Activated CD8-positive, alpha-beta T cell treated with anti-CD3 and anti-CD28 coated beads, Interleukin-2, amount 10 ng/mL, durations not matched to agents 7 days and 5 days (primary cell): ENCODE data around the gene COL6A3. TPM values are rescaled to one million over a fixed set of nuclear protein-coding genes. Genes with fewer than 3 reads are reported as not detected.
A peak's percentile ranks its signal among the peaks of the same experiment; 100 is the strongest.

Experiments
- ATAC-seq: fragments of 150-1000 bp; cut with Tn5 transposase; one replicate; pipeline ENCODE4 v1.10.0; 2021; ENCODE audit warnings: moderate library complexity
- CTCF ChIA-PET: fragments of 350-600 bp; sonication (Branson Sonifier 250); formaldehyde crosslinking; loops from one replicate; lab custom pipeline; 2021; ENCODE audit warnings: antibody characterized with exemption; lab: Charles Lee
- POLR2A ChIA-PET: fragments of 350-600 bp; sonication (Branson Sonifier 250); formaldehyde crosslinking; loops from one replicate; lab custom pipeline; 2021; ENCODE audit warnings: antibody characterized with exemption; lab: Charles Lee
- DNase-seq: peaks from one replicate; pipeline ENCODE4 v3.0.0-alpha.2; 2020
- H3K27ac Mint-ChIP-seq: one replicate; pipeline ENCODE4 v1.8.0; 2021; ENCODE audit warnings: mild to moderate bottlenecking, mixed read lengths
- H3K27me3 Mint-ChIP-seq: one replicate; pipeline ENCODE4 v1.8.0; 2021; ENCODE audit warnings: low read depth, mixed read lengths
- H3K36me3 Mint-ChIP-seq: one replicate; pipeline ENCODE4 v1.8.0; 2021; ENCODE audit warnings: low read depth, mixed read lengths
- H3K4me1 Mint-ChIP-seq: one replicate; pipeline ENCODE4 v1.8.0; 2021; ENCODE audit warnings: low read depth, mixed read lengths
- H3K4me3 Mint-ChIP-seq: one replicate; pipeline ENCODE4 v1.8.0; 2021; ENCODE audit warnings: mild to moderate bottlenecking, mixed read lengths
- H3K9me3 Mint-ChIP-seq: one replicate; pipeline ENCODE4 v1.8.0; 2022; ENCODE audit warnings: mixed read lengths; ENCODE audit not compliant: insufficient read depth
- total RNA-seq, 2 experiments: library from RNA; stranded (reverse); gene quantifications; one replicate each; pipeline ENCODE4 v1.2.3, GENCODE V29; 2021

COL6A3 gene
- total RNA-seq, 2 experiments from 2014 or later: 0.03 to 0.10 TPM

DNA sequence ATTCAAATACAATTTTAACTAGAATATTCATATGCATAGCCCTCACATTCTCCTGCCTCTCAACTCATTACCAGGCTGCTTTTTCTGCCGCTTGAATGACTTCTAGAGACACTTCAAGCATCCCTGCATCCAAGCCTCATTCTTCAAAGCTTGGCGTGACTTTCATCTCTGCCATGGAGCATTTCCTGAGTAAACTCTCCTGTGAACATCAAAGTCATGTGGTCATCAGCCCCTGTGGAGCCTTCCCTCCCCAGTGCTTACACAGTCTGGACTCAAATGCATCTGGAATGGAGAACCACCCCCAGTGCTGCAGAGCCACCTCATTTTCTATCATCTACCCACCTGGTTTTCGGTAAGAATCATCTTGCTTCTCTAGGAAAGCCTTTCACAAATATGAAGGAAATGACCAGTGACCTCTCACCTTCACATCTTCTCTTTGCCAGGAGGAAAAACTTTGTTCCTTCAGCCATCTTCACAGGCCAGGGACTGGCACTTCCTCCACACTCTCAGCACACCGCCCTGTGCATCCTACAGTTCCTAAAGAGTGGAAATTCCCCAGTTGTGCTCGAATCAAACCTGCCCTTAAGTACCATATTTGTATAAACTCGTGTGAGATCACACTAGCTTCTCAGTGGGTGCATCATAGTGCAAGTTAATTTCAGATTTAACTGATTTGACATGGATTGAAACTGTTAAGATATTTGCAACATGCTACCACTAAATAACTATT lies 116.4 kb downstream of the COL6A3 start:
- Mint-ChIP-seq H3K27ac (no peak overlapping the region), H3K27me3 (peaks cover 26% of the 10 kb centered on the region), H3K9me3 (no peaks in the 10 kb centered on the region), H3K4me1 (no peaks in the 10 kb centered on the region), H3K4me3 (no peak overlapping the region), H3K36me3 (no peaks in the 10 kb centered on the region)
- DNase-seq: no peak
- ChIA-PET POLR2A (no interaction called here), CTCF (no interaction called here)
- no peak for ATAC-seq

- ChIA-PET CTCF (no interaction called here), POLR2A (no interaction called here)
- Mint-ChIP-seq H3K27me3 (peaks cover 28% of the 10 kb centered on the region), H3K4me3 (no peak overlapping the region), H3K27ac (no peak overlapping the region), H3K36me3 (no peaks in the 10 kb centered on the region), H3K4me1 (no peaks in the 10 kb centered on the region), H3K9me3 (no peaks in the 10 kb centered on the region)
- ATAC-seq (no peak), DNase-seq (no peak)
These were observed 117.2 kb downstream of the COL6A3 start for GRCh38 chr2:237296756-237297155.

- H3K27ac Mint-ChIP-seq: no peak overlapping the region
- no peak overlapping the region for H3K4me3 Mint-ChIP-seq
- H3K9me3 Mint-ChIP-seq: no peaks in the 10 kb centered on the region
- H3K4me1 Mint-ChIP-seq: peaks cover 5% of the 10 kb centered on the region
- ChIA-PET CTCF (no interaction called here), POLR2A (interaction anchor here (0.7 kb wide), 1 partner anchor 511 kb away, joined by 5 read pairs; no protein-coding TSS in a partner anchor)
- H3K27me3 Mint-ChIP-seq: peaks cover 32% of the 10 kb centered on the region
- no peaks in the 10 kb centered on the region for H3K36me3 Mint-ChIP-seq
- no peak for DNase-seq
- no peak for ATAC-seq
These were observed 118.0 kb downstream of the COL6A3 start for GRCh38 chr2:237295889-237296480.

GRCh38 chr2:237294460-237294859 lies 119.5 kb downstream of the COL6A3 start:
- ChIA-PET CTCF (no interaction called here), POLR2A (no interaction called here)
- no peak overlapping the region for H3K27ac Mint-ChIP-seq
- no peak overlapping the region for H3K4me3 Mint-ChIP-seq
- no peaks in the 10 kb centered on the region for H3K36me3 Mint-ChIP-seq
- ATAC-seq (no peak), DNase-seq (no peak)
- no peaks in the 10 kb centered on the region for H3K9me3 Mint-ChIP-seq
- peaks cover 37% of the 10 kb centered on the region for H3K27me3 Mint-ChIP-seq
- H3K4me1 Mint-ChIP-seq: peaks cover 5% of the 10 kb centered on the region

DNA sequence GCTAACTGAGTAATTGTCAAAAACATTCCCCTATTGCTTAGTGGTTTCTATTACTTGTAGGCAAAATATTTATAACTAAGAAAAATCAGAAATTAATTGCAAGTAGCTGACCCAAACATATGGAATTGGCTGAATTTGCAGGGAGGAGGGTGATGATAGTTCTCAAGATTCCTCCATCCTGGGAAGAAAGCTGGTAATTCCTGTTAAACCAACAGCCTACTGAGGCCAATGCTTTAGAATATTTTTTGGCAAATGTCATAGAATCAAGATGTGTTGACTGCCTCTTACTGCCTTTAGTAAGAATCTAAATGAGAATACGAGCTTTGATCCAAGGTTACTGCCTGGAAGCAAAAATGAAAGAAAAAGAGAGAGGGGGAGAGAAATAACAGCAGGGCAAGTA lies 120.0 kb downstream of the COL6A3 start:
- ChIA-PET POLR2A (no interaction called here), CTCF (no interaction called here)
- no peak overlapping the region for H3K4me3 Mint-ChIP-seq
- no peaks in the 10 kb centered on the region for H3K9me3 Mint-ChIP-seq
- no peak for DNase-seq
- no peak for ATAC-seq
- peaks cover 40% of the 10 kb centered on the region for H3K27me3 Mint-ChIP-seq
- no peaks in the 10 kb centered on the region for H3K36me3 Mint-ChIP-seq
- H3K27ac Mint-ChIP-seq: no peak overlapping the region
- H3K4me1 Mint-ChIP-seq: peaks cover 5% of the 10 kb centered on the region

- Mint-ChIP-seq H3K9me3 (no peaks in the 10 kb centered on the region), H3K36me3 (no peaks in the 10 kb centered on the region), H3K27me3 (peaks cover 46% of the 10 kb centered on the region), H3K27ac (no peak overlapping the region), H3K4me1 (peaks cover 5% of the 10 kb centered on the region), H3K4me3 (no peak overlapping the region)
- peak; percentile 27 for ATAC-seq
- ChIA-PET POLR2A (interaction anchor here (0.7 kb wide), 1 partner anchor 702 kb away, joined by 3 read pairs; no protein-coding TSS in a partner anchor), CTCF (no interaction called here)
- DNase-seq: no peak
These were observed 122.7 kb downstream of the COL6A3 start for GRCh38 chr2:237291138-237291792.

DNA sequence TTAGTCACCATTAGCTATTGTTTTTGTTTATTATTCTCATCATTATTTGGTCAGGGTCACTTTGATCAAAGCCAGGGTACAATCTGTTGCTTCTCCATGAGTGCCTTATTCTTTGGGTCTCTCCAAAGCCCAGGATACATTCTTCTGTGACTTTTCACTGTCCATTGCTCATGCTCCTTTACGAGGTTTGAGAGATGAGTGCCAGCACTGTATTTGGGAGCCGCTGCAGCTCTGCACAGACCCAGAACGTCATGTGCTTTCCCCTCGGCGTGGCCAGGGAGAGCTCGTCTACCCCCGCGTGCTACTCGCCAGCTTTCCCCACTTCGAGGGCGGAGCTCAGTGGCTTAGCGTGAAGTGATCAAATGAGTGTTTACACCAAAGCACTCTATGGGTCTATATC lies 123.7 kb downstream of the COL6A3 start:
- Mint-ChIP-seq H3K27me3 (peaks cover 43% of the 10 kb centered on the region), H3K4me3 (no peak overlapping the region), H3K36me3 (no peaks in the 10 kb centered on the region), H3K9me3 (no peaks in the 10 kb centered on the region), H3K4me1 (peaks cover 5% of the 10 kb centered on the region), H3K27ac (no peak overlapping the region)
- DNase-seq (no peak), ATAC-seq (no peak)
- CTCF ChIA-PET: no interaction called here
- POLR2A ChIA-PET: interaction anchor here (0.7 kb wide), 1 partner anchor 701 kb away, joined by 3 read pairs; no protein-coding TSS in a partner anchor

DNA sequence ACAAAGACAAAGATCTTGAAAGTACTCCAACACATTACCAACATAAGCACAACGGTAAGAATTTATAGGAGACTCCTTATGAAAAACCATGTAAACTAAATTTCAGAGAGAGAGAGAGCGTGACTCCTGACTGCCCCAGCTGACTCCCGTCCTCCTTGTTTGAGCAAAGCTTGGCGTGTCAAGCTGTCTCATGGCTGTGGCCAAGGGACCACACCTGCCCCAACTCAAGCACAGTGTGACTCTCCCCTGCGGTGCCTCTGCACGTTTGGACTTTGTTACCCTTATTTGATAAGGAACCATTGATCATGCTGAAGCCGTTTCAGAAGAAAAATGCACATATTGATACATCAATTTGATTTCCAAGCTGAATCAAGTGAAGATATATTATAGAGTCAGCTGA lies 124.8 kb downstream of the COL6A3 start:
- Mint-ChIP-seq H3K4me3 (no peak overlapping the region), H3K27me3 (peaks cover 40% of the 10 kb centered on the region), H3K36me3 (no peaks in the 10 kb centered on the region), H3K27ac (no peak overlapping the region), H3K9me3 (no peaks in the 10 kb centered on the region), H3K4me1 (peaks cover 5% of the 10 kb centered on the region)
- ChIA-PET POLR2A (no interaction called here), CTCF (no interaction called here)
- ATAC-seq (no peak), DNase-seq (no peak)

GRCh38 chr2:237287872-237288271 lies 126.1 kb downstream of the COL6A3 start:
- ChIA-PET POLR2A (no interaction called here), CTCF (no interaction called here)
- Mint-ChIP-seq H3K4me3 (no peak overlapping the region), H3K27ac (no peak overlapping the region), H3K27me3 (peaks cover 34% of the 10 kb centered on the region), H3K4me1 (peaks cover 5% of the 10 kb centered on the region), H3K36me3 (no peaks in the 10 kb centered on the region), H3K9me3 (no peaks in the 10 kb centered on the region)
- DNase-seq (no peak), ATAC-seq (no peak)

DNA sequence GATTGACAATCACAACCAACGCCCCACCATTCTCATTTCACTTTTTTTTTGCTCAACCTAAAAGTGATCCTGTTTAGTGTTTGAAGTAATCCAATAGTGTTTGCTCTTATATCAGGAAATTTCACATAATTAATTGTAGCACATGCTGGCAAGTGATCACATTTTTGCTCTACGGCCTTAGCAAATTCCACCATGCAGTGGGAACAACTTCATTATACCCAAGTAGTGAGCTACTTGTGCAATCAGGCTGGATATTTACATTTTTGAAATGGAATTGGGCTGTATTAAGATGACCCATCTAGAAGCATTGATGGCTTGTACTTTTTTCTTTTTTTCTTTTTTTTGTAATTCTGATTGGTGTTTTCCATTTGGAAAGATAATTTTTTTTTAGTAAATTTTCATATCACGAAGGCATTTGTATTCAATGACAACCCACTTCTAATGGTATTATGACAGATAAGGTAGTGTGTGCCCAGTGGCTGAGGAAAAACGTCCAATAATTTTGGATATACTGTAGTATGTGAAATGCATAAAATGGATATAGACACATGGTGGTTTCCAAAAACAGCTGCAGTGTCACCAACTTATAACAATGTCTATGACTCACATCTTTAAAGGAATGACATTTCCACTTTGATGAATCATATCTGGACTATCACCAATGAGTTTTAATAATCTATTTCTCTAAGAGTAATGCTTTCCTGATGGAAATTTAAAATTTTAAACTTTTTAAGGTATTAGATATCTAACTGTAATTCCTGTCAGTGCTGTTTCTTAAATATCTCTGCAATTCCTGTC lies 130.6 kb downstream of the COL6A3 start:
- Mint-ChIP-seq H3K27ac (no peak overlapping the region), H3K9me3 (no peaks in the 10 kb centered on the region), H3K4me1 (no peaks in the 10 kb centered on the region), H3K27me3 (peaks cover 11% of the 10 kb centered on the region), H3K36me3 (no peaks in the 10 kb centered on the region), H3K4me3 (no peak overlapping the region)
- ATAC-seq (no peak), DNase-seq (no peak)
- ChIA-PET POLR2A (interaction anchor here (0.7 kb wide), 1 partner anchor 1341 kb away, joined by 3 read pairs; no protein-coding TSS in a partner anchor), CTCF (no interaction called here)

- POLR2A ChIA-PET: interaction anchor here (0.7 kb wide), 1 partner anchor 1341 kb away, joined by 3 read pairs; no protein-coding TSS in a partner anchor
- H3K9me3 Mint-ChIP-seq: no peaks in the 10 kb centered on the region
These were observed 131.3 kb downstream of the COL6A3 start for GRCh38 chr2:237282568-237283128.

More at GRCh38 chr2:237282568-237283128, 131.3 kb downstream of the COL6A3 start:
- no peak for DNase-seq
- no peak overlapping the region for H3K27ac Mint-ChIP-seq
- H3K4me1 Mint-ChIP-seq: no peaks in the 10 kb centered on the region
- no peak overlapping the region for H3K4me3 Mint-ChIP-seq
- no peak for ATAC-seq
- no peaks in the 10 kb centered on the region for H3K36me3 Mint-ChIP-seq
- CTCF ChIA-PET: no interaction called here
- peaks cover 6% of the 10 kb centered on the region for H3K27me3 Mint-ChIP-seq
